GM18951 (cell line): ENCODE results near the gene PTPN4.

Source experiments
- POLR2A ChIP-seq: IDR thresholded peaks from 4 replicates; pipeline ENCODE4 v1.6.1; 2011; ENCODE audit warnings: mild to moderate bottlenecking; ENCODE audit not compliant: insufficient read length, insufficient read depth; ENCODE audit errors: extremely low read depth
- in situ Hi-C: fragments of 300-500 bp; cut with MboI; formaldehyde crosslinking; loops from one replicate; pipeline ENCODE4 v1.12.0; 2022; ENCODE audit warnings: low sequenced_read_pairs, mixed read lengths, inconsistent platforms; ENCODE audit not compliant: unreplicated experiment

The PTPN4 gene

DNA sequence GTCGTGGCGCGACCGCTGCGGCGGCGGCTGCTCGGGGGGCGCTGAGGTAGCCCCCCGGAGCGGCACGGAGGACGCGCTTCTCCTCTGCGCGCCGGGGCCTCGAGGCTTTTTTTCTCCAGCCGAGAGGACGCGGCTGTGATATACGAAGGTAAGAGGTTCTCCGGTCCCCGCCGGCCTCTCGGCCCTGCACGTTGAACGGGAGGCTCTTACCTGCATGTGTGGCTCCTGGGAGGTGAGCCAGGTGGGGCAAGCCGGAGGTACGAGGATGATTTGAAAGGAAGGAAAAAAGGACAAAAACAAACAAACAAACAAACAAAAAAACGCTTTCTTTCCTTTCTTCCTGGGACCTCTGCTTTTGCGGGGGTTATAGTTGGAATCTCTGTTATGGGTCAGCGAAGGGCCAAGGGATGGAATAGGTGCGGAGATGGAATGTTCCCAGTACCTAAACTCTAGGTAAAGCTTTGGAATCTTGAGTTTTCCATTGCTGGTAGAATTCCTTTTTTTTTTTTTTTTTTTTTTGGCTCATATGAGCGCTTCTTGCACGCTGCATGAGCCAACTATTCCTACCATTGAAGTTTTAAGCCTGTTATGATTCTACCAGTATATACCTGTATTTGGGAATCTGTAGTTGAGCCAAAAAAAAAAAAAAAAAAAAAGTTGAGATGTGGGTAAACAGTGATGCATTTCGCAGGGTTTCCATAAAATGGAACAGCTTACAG, 674 bp downstream of the PTPN4 start:
- in situ Hi-C loops = no loop called here
- TF ChIP-seq POLR2A = no peak

DNA sequence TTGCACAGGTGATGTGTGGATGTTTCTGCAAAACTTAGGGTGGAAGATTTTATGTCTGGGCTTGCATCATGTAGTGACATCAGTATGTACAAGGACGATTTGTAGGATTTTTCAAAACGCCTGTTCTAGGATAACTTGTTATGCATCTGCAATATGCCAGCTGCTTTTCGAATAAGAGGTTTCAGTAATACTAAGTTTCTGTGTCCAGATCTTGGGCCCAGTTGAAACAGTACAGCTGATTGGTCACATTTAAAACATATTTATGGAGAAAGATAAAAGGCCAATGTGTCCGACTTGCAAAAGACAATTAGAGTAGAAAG, 1.2 kb downstream of the PTPN4 start:
- no peak for TF ChIP-seq POLR2A
- in situ Hi-C loops = no loop called here

DNA sequence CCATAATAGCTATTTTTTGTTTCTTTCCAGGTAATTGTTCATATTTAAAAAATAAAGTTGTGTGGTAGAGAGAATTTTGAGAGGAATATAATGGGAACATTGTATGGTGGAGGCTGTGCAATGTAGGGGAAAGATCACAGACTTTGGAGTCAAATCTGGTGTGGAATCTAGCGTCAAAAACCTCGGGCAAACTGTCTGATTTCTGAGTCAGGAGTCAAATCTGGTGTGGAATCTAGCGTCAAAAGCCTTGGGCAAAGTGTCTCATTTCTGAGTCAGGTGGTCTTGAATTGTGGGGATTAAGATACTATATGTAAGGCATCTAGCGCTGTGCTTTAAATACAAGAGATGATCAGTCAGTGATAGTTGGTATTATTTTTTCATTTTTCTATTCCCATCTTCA, 5.1 kb downstream of the PTPN4 start:
- TF ChIP-seq POLR2A = no peak
- in situ Hi-C loops = no loop called here

DNA sequence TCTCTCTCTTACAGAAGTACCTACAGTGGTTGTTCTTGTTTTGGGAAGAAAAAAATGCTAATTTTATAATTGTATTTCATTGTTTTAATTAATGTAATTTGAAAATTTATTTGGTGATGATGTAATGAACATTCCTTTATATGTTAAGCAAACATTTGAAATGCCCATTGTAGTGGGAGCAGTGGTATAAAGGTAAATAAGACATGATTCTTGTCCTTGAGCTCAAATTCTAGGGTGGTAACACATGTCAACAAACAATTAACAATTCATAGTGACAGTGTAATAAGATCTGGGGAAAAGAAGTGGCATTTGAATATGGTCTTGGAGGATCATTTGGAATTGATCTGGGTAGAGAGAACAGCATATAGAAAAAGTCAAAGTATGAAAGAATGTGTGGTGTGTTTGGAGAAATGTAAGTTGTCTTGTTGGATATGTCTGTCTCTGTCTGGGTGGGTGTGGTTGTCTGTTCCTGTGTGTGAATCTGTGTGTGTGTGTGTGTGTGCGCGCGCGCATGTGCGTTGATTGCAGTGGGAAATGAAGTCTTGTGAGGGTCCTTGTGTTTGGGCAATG, 5.8 kb downstream of the PTPN4 start:
- no peak for TF ChIP-seq POLR2A
- in situ Hi-C loops = no loop called here

DNA sequence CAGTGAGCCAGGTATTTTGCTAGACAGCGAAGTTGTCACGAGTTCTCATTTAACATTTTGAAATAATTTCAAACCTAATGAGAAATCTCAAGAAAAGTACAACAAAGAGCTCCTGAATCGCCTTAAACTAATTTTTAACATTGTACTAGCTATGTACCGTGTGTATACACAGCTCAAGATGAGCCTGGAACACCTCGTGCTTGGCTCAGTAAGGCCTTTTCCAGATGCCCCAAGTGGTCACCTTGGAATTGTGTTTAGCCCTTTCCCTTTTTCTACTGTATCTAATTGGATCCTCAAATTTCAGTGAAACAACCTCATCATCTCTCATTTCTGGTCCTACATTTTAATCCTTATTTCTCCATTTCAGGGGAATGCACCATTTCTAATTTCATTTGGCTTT, 7.2 kb downstream of the PTPN4 start:
- in situ Hi-C loops = no loop called here
- TF ChIP-seq POLR2A = no peak

DNA sequence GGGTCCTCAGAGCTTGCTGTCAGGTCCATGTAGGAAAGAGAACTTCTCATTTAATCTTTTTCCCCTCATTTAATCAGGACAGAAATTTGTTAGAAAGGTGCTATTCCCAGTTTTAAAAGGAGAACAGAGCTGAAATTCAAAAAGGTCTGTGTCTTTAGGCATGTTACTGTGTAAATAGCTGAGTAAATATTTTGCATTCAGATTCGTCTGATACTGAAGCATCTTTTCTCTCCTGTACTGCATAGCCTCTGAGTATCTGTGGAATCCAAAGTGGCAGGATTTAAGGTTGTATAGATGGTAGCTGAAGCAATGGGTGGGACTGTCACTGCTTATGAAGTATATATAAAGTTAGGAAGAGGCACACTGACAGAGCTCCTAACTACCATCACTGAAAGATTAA, 9.0 kb downstream of the PTPN4 start:
- in situ Hi-C loops = no loop called here

DNA sequence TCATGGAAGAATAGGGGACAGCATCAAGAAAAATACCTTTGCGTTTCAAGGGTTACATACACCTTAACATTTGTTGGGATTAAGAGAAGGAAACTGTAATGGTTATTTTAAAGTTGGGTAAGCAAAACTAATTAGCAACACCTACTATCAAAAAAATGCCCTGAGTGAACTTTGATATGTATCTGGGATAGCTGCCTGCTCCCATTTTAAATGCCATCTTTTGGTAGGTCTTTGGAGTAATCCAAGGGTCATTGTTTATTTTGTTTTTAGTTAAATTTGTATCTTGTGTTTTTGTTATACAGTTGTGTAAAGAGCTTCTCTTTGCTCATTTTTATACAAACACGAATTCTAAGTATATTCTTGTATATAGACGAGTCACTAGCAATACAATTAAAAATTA, 9.9 kb downstream of the PTPN4 start:
- TF ChIP-seq POLR2A = no peak
- in situ Hi-C loops = no loop called here

More for the DNA sequence above, 9.0 kb downstream of the PTPN4 start:
- TF ChIP-seq POLR2A = no peak

DNA sequence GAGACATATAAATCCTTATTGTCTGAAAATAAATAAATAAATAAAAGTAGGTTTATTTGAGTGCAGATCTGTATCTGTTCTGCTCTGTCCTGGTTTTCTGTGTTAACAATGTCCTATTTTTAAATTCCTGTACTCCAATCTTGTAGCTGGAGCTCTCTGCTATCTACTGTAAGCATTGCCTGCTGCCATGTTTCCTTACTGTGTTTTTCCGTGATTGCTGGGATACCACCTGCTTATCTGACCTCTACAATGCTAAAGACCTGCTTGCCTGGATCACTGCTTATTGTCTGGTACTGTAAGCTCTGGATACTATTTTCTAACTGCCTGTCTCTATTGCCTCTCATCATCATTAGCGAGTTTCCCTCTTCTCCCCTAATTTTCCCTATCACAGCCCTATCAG, 11.6 kb downstream of the PTPN4 start:
- no peak for TF ChIP-seq POLR2A
- in situ Hi-C loops = no loop called here

DNA sequence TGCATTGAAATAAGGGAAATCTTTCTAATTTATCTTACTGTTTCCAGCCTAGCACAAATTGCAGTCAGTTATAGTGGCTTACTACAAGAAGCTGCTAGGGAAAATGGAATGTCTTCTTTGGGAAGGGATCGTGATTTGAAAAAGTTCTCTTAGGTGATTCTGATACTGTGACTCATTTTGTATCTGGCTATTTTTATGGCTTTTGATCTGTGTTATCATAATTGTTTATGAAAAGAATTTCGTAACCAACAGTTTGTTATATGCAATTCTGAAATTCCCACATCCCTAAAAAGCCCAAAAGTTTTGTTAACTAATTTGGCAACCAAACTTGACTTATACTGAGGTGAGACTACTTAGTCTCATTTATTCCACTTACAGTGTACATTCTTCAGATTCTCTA, 12.4 kb downstream of the PTPN4 start:
- in situ Hi-C loops = no loop called here
- no peak for TF ChIP-seq POLR2A

DNA sequence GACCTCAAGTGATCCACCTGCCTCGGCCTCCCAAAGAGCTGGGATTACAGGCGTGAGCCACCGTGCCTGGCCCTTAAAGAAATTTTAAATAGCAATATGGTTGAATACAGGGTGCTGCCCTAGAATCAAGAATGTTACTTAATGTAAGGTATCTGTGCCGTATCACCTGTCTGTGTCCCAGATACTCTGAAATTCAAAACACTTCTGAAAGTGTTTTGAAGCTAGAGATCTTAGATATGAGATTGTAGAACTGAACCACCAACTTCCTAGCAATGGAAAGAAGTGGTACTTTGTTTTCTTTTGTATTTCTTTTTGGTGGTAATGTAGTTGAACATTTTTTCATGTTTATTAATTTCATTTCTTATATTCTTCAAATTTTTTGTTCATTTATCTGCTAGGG, 13.0 kb downstream of the PTPN4 start:
- TF ChIP-seq POLR2A = no peak
- in situ Hi-C loops = no loop called here

DNA sequence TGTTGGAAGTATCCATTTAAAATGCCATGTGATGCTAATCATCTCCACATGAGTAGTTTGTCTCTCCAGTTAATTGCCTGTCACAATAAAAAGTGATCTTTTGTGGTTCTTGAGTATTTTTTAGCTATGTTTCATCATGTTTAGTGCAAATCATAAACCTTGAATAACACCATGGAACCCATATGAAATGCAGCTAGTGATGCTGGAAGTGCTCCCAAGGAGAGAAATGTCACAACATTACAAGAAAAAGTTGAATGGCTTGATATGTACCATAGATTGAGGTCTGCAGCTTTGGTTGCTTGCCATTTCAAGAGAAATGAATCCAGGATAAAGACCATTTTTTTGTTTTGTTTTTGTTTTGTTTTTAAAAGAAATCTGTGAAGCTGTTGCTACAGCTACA, 14.3 kb downstream of the PTPN4 start:
- in situ Hi-C loops = no loop called here
- TF ChIP-seq POLR2A = no peak

DNA sequence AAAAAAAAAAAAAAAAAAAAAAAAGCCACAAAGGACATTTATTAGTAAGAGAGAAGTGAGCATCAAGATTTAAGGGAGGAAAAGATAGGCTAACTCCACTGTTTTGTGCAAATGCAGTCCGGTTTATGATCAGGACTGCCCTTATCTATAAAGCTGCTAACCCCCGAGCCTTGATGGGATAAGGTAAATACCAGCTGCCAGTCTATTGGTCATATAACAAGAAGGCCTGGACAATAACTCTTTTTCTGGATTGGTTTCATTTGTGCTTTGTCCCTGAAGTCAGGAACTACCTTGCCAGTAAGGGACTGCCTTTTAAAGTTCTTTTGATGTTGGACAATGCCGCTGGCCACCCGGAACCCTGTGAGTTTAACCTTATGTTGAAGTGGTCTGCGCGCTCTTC, 15.4 kb downstream of the PTPN4 start:
- no peak for TF ChIP-seq POLR2A
- in situ Hi-C loops = no loop called here

DNA sequence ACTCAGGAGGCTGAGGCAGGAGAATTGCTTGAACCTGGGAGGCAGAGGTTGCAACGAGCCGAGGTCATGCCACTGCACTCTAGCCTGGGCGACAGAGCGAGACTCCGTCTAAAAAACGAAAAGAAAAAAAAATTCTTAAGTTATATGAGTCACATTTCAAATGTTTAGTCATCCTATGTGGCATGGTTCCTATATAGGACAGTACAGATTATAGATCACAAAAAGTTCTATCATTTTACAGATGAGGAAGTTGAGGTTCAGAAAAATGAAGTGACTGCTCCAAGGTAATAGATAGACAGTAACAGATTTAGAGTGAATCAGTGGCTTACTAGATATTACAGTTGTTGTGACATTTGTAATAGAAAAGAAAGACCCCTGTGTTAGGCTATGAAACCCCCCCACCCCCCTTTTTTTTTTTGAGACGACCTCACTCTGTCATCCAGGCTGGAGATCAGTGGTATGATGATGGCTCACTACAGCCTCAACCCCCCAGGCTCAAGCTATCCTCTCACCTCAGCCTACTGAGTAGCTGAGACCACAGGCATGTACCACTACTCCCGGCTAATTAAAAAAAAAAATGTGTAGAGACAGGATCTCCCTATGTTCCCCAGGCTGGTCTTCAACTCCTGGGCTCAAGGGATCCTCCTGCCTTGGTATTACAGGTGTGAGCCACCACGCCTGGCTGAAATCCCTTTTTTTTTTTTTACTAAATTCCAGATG, 22.7 kb downstream of the PTPN4 start:
- in situ Hi-C loops = no loop called here
- TF ChIP-seq POLR2A = no peak

DNA sequence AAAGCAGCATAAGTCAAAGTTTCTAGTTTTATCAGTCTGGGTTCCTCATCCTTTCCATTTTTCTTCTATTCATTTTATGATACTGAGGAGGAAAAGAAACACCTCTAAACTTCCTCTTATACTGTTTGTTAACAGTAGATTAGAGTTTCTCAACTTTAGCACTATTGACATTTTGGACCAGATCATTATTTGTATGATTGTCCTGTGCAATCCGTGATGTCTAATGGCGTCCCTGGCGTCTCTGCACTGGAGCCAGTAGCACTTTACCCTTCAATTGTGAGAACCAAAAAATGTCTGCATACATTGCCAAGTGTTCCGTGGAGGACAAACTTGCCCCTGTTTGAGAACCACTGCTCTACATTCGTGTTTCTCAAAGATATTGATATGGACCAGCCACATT, 25.2 kb downstream of the PTPN4 start:
- TF ChIP-seq POLR2A = no peak
- in situ Hi-C loops = no loop called here
